IMR-90 (cell line): ENCODE measurements around the gene LIN52. TPM values are rescaled to one million over a fixed set of nuclear protein-coding genes. Genes with fewer than 3 reads are reported as not detected.

ENCODE experiments used
- ATAC-seq: fragments of 200-7000 bp; cut with Tn5 transposase; 2 replicates; pipeline ENCODE4 v1.9.1; 2020; ENCODE audit warnings: low read depth, mild to moderate bottlenecking, moderate library complexity
- BruUV-seq: library from RNA; stranded (reverse); fragments of 400-500 nt; replicated peaks from 2 replicates; lab custom pipeline; 2021; lab: Mats Ljungman, UMichigan
- CTCF ChIA-PET: fragments of 300-600 bp; formaldehyde crosslinking; extraction: SDS; loops from one replicate; lab custom pipeline; 2021; ENCODE audit warnings: antibody characterized with exemption; lab: Yijun Ruan, JAX
- POLR2A ChIA-PET: fragments of 300-600 bp; sonication (Branson Sonifier 250); formaldehyde crosslinking; loops from one replicate; lab custom pipeline; 2022; ENCODE audit warnings: antibody characterized with exemption; ENCODE audit not compliant: unreplicated experiment; lab: Charles Lee
- DNase-seq: peaks from one replicate; pipeline ENCODE4 v3.0.0; 2013
- H2AFZ ChIP-seq: replicated peaks from 2 replicates; pipeline ENCODE3; 2013; ENCODE audit warnings: low read length, mild to moderate bottlenecking; ENCODE audit not compliant: poor library complexity
- H2AK5ac ChIP-seq: 2 replicates; pipeline ENCODE4 v1.6.1; 2013; ENCODE audit warnings: low read depth, low read length, inconsistent platforms
- H2AK9ac ChIP-seq: replicated peaks from 2 replicates; pipeline ENCODE3; 2013; ENCODE audit warnings: mild to moderate bottlenecking, low read depth, low read length, moderate library complexity; ENCODE audit not compliant: poor library complexity
- H2BK120ac ChIP-seq: 2 replicates; pipeline ENCODE4 v1.6.1; 2013; ENCODE audit warnings: low read depth, low read length, inconsistent platforms
- H2BK15ac ChIP-seq: 3 replicates; pipeline ENCODE4 v1.6.1; 2013; ENCODE audit warnings: low read depth, low read length, inconsistent platforms
- H2BK20ac ChIP-seq: 2 replicates; pipeline ENCODE4 v1.6.1; 2013; ENCODE audit warnings: low read depth, mild to moderate bottlenecking, inconsistent platforms, low read length, moderate library complexity
- H2BK5ac ChIP-seq: 2 replicates; pipeline ENCODE4 v1.6.1; 2013; ENCODE audit warnings: mild to moderate bottlenecking, low read depth, low read length, inconsistent platforms; ENCODE audit not compliant: poor library complexity, severe bottlenecking
- H3K14ac ChIP-seq: replicated peaks from 2 replicates; pipeline ENCODE4 v1.6.1; 2013; ENCODE audit warnings: low read depth, low read length, inconsistent platforms
- H3K18ac ChIP-seq: 2 replicates; pipeline ENCODE4 v1.6.1; 2013; ENCODE audit warnings: low read depth, low read length, control low read depth
- H3K23ac ChIP-seq: 2 replicates; pipeline ENCODE4 v1.6.1; 2013; ENCODE audit warnings: low read depth, low read length, inconsistent platforms
- H3K27ac ChIP-seq: 2 replicates; pipeline ENCODE4 v1.5.1; 2013; ENCODE audit warnings: mild to moderate bottlenecking, control low read depth, low read length; ENCODE audit not compliant: insufficient read depth
- H3K27me3 ChIP-seq: 2 replicates; pipeline ENCODE4 v1.6.1; 2013; ENCODE audit warnings: low read length; ENCODE audit not compliant: control insufficient read depth, insufficient read depth
- H3K36me3 ChIP-seq: 2 replicates; pipeline ENCODE4 v1.6.1; 2013; ENCODE audit warnings: low read length, mixed read lengths; ENCODE audit not compliant: control insufficient read depth, insufficient read depth
- H3K4ac ChIP-seq: 2 replicates; pipeline ENCODE4 v1.6.1; 2013; ENCODE audit warnings: low read depth, low read length, inconsistent platforms
- H3K4me1 ChIP-seq: 2 replicates; pipeline ENCODE4 v1.6.1; 2013; ENCODE audit warnings: low read length, mixed read lengths; ENCODE audit not compliant: control insufficient read depth, insufficient read depth
- H3K4me2 ChIP-seq: 2 replicates; pipeline ENCODE4 v1.6.1; 2013; ENCODE audit warnings: low read depth, mild to moderate bottlenecking, control low read depth, low read length, moderate library complexity
- H3K4me3 ChIP-seq: 2 replicates; pipeline ENCODE4 v1.5.1; 2013; ENCODE audit warnings: low read depth, mild to moderate bottlenecking, control low read depth, low read length, moderate library complexity; ENCODE audit not compliant: insufficient read depth
- H3K56ac ChIP-seq: 2 replicates; pipeline ENCODE4 v1.6.1; 2013; ENCODE audit warnings: low read length, inconsistent platforms; ENCODE audit not compliant: insufficient read depth; ENCODE audit errors: extremely low read depth
- H3K79me1 ChIP-seq, 2 experiments: 2 replicates each; pipeline ENCODE4 v1.6.1; 2013; ENCODE audit warnings: low read length in 2 of 2, inconsistent platforms in 1 of 2, low read depth in 1 of 2
- H3K9ac ChIP-seq: 2 replicates; pipeline ENCODE4 v1.6.1; 2013; ENCODE audit warnings: low read depth, low read length, control low read depth
- H3K9me1 ChIP-seq: 2 replicates; pipeline ENCODE4 v1.6.1; 2013; ENCODE audit warnings: low read length, inconsistent platforms; ENCODE audit not compliant: insufficient read depth
- H3K9me3 ChIP-seq: 2 replicates; pipeline ENCODE4 v1.6.1; 2013; ENCODE audit warnings: low read length; ENCODE audit not compliant: control insufficient read depth, insufficient read depth
- H4K20me1 ChIP-seq: 2 replicates; pipeline ENCODE4 v1.6.1; 2013; ENCODE audit warnings: low read length, inconsistent platforms; ENCODE audit not compliant: insufficient read depth
- H4K5ac ChIP-seq: 2 replicates; pipeline ENCODE4 v1.6.1; 2013; ENCODE audit warnings: mild to moderate bottlenecking, low read depth, low read length, control low read depth
- H4K8ac ChIP-seq, 2 experiments: 2 replicates each; pipeline ENCODE4 v1.6.1; 2013; ENCODE audit warnings: low read depth in 2 of 2, low read length in 2 of 2, control low read depth in 1 of 2, inconsistent platforms in 1 of 2
- H4K91ac ChIP-seq: 2 replicates; pipeline ENCODE4 v1.6.1; 2013; ENCODE audit warnings: low read depth, low read length, inconsistent platforms; ENCODE audit not compliant: insufficient read depth
- BHLHE40 ChIP-seq: fragments of 150-350 bp; IDR thresholded peaks from 2 replicates; pipeline ENCODE4 v1.6.1; 2016; ENCODE audit warnings: mild to moderate bottlenecking, low read depth, low read length
- CEBPB ChIP-seq: IDR thresholded peaks from 2 replicates; pipeline ENCODE4 v1.6.1; 2012; ENCODE audit warnings: low read depth, low read length, improper control_type of control experiment
- CHD1 ChIP-seq: IDR thresholded peaks from 2 replicates; pipeline ENCODE4 v1.6.1; 2012; ENCODE audit warnings: low read depth, low read length, improper control_type of control experiment
- FOS ChIP-seq: fragments of 150-350 bp; IDR thresholded peaks from 2 replicates; pipeline ENCODE4 v1.6.1; 2016; ENCODE audit warnings: low read depth, low read length
- MAFK ChIP-seq: IDR thresholded peaks from 2 replicates; pipeline ENCODE4 v1.6.1; 2012; ENCODE audit warnings: low read depth, low read length, improper control_type of control experiment
- MAZ ChIP-seq: IDR thresholded peaks from 2 replicates; pipeline ENCODE4 v1.6.1; 2012; ENCODE audit warnings: low read depth, mild to moderate bottlenecking, low read length, improper control_type of control experiment, moderate library complexity, borderline replicate concordance
- MXI1 ChIP-seq: IDR thresholded peaks from 2 replicates; pipeline ENCODE4 v1.6.1; 2012; ENCODE audit warnings: low read depth, mild to moderate bottlenecking, low read length, moderate library complexity, borderline replicate concordance
- NFE2L2 ChIP-seq: fragments of 150-350 bp; IDR thresholded peaks from 2 replicates; pipeline ENCODE4 v1.6.1; 2016; ENCODE audit warnings: low read depth, mild to moderate bottlenecking, low read length
- POLR2A ChIP-seq: IDR thresholded peaks from 2 replicates; pipeline ENCODE4 v1.6.1; 2012; ENCODE audit warnings: mild to moderate bottlenecking, low read depth, low read length
- RAD21 ChIP-seq: IDR thresholded peaks from 2 replicates; pipeline ENCODE4 v1.6.1; 2012; ENCODE audit warnings: low read length, improper control_type of control experiment
- RCOR1 ChIP-seq: IDR thresholded peaks from 2 replicates; pipeline ENCODE4 v1.6.1; 2012; ENCODE audit warnings: mild to moderate bottlenecking, low read length, improper control_type of control experiment; ENCODE audit not compliant: insufficient replicate concordance
- RFX5 ChIP-seq: IDR thresholded peaks from 2 replicates; pipeline ENCODE4 v1.8.0; 2012; ENCODE audit warnings: low read depth, mild to moderate bottlenecking, low read length, moderate library complexity
- SMC3 ChIP-seq: fragments of 150-350 bp; IDR thresholded peaks from 2 replicates; pipeline ENCODE4 v1.6.1; 2016; ENCODE audit warnings: low read depth, mild to moderate bottlenecking, antibody characterized with exemption, low read length, moderate library complexity
- WGBS, 2 experiments: methylation state at CpG; one replicate each; pipeline versions ENCODE4 v1.1.5 to v1.1.7; 2013; ENCODE audit warnings: missing lambda C conversion rate in 2 of 2; ENCODE audit not compliant: insufficient read length in 1 of 2; ENCODE audit errors: extremely low coverage in 2 of 2; 5-methylcytosine and 5-hydroxymethylcytosine counted together
- dilution Hi-C: fragments of 300-500 bp; cut with HindIII; formaldehyde crosslinking; loops from one replicate; pipeline ENCODE4 v1.14.3; 2018; ENCODE audit warnings: low sequenced_read_pairs; ENCODE audit not compliant: unreplicated experiment
- in situ Hi-C: fragments of 300-500 bp; cut with MboI; formaldehyde crosslinking; loops from 3 replicates; pipeline ENCODE4 v1.14.3; 2019; ENCODE audit warnings: low sequenced_read_pairs, inconsistent platforms, mixed read lengths
- intact Hi-C: fragments of 100-400 bp; cut with micrococcal nuclease; formaldehyde crosslinking; loops from 2 replicates; pipeline ENCODE4 v1.10.0; 2022
- polyA plus RNA-seq, 3 experiments: library from polyadenylated mRNA; depleted of rRNA; stranded (reverse); fragments of >200 nt; gene quantifications; 2 replicates each; pipeline ENCODE4 v1.2.3, GENCODE V29; 2012; ENCODE audit warnings: low replicate concordance in 1 of 3
- total RNA-seq: library from RNA; depleted of rRNA; stranded (reverse); fragments of >200 nt; gene quantifications from 2 replicates; pipeline ENCODE4 v1.2.3, GENCODE V29; 2012
- TF ChIP-seq, protein P1 (sequence below): fragments of 150-350 bp; IDR thresholded peaks from 2 replicates; pipeline ENCODE4 v1.6.1; 2016; ENCODE audit warnings: low read depth, mild to moderate bottlenecking, low read length, moderate library complexity, borderline replicate concordance
- TF ChIP-seq, protein P2 (sequence below): fragments of 150-350 bp; IDR thresholded peaks from 2 replicates; pipeline ENCODE4 v1.6.1; 2017; ENCODE audit warnings: mild to moderate bottlenecking, antibody characterized with exemption, low read length, low read depth
- TF ChIP-seq, protein P3 (sequence below): conservative IDR thresholded peaks from 2 replicates; pipeline ENCODE4 v1.5.1; 2012; ENCODE audit warnings: mild to moderate bottlenecking, low read depth, low read length, improper control_type of control experiment

The LIN52 gene
- total and polyA plus RNA-seq, 2 of the 4 experiments (the other 2 are of a cell fraction), result 6.1 to 11.5 TPM

DNA sequence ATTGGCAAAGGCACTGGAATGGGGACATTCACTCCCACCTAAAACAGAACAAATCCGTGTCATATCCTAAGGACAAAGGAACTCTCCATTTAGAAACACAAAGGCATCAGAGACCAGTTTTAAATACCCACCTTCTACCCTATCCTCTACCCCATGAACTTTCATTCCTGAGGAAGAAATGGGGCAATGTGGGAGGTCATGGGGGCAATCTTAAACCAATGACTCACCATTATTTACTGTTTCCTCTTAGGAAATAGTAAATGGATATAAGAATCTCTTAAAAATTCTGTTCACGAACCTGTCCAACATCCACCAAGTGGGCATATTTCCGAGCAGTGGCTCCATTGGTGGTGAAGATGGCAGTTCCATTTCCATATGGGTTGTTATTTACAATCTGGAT, 19.9 kb upstream of the LIN52 start:
- Histone ChIP-seq H3K14ac (0 out of 2 replicates have a peak overlapping the region, but pooled peaks have one; percentile 11), H3K4ac (no peak overlapping the region), H3K27me3 (no peaks in the 10 kb centered on the region), H3K23ac (no peak overlapping the region), H4K5ac (peak overlapping the region; percentile 50; the same call in 1 of the 2 replicates), H3K9me1 (no peaks in the 10 kb centered on the region), H3K56ac (no peak overlapping the region), H2AFZ (no peak overlapping the region), H3K79me1 (no peaks in the 10 kb centered on the region), H3K18ac (peak overlapping the region; percentile 80), H4K8ac (no peak overlapping the region), H2BK20ac (no peak overlapping the region), H3K4me3 (no peak overlapping the region), H3K9me3 (no peaks in the 10 kb centered on the region), H4K20me1 (0 out of 2 replicates have a peak, but pooled peaks cover 4% of the 10 kb centered on the region), H3K4me2 (peak overlapping the region; percentile 80; the same call in 1 of the 2 replicates), H3K4me1 (peaks cover 19% of the 10 kb centered on the region), H2BK5ac (no peak overlapping the region), H2BK120ac (peak overlapping the region; percentile 35; the same call in 1 of the 2 replicates), H4K91ac (no peak overlapping the region), H3K36me3 (peaks cover 3% of the 10 kb centered on the region; the same call in 1 of the 2 replicates), H2AK5ac (no peak overlapping the region; the same call in 1 of the 2 replicates), H2AK9ac (no peak overlapping the region), H3K27ac (no peak overlapping the region), H2BK15ac (no peak overlapping the region; the same call in 2 of the 3 replicates), H3K9ac (no peak overlapping the region)
- BruUV-seq, result no TSS peak
- ChIA-PET CTCF (no interaction called here), POLR2A (no interaction called here)
- no peak for ATAC-seq
- intact Hi-C loops (no loop called here), dilution Hi-C loops (no loop called here), in situ Hi-C loops (no loop called here)
- DNase-seq, result peak; percentile 11
- WGBS, 2 experiments, result no CpG with 5 or more reads among the region's 3 CpGs
- no peak for TF ChIP-seq RFX5
- TF ChIP-seq, protein P1, sequence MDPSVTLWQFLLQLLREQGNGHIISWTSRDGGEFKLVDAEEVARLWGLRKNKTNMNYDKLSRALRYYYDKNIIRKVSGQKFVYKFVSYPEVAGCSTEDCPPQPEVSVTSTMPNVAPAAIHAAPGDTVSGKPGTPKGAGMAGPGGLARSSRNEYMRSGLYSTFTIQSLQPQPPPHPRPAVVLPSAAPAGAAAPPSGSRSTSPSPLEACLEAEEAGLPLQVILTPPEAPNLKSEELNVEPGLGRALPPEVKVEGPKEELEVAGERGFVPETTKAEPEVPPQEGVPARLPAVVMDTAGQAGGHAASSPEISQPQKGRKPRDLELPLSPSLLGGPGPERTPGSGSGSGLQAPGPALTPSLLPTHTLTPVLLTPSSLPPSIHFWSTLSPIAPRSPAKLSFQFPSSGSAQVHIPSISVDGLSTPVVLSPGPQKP, result no peak
- TF ChIP-seq MXI1, result no peak
- TF ChIP-seq NFE2L2, result no peak
- no peak for TF ChIP-seq MAFK
- TF ChIP-seq SMC3, result no peak
- no peak for TF ChIP-seq POLR2A
- no peak for TF ChIP-seq CHD1
- TF ChIP-seq, protein P2, sequence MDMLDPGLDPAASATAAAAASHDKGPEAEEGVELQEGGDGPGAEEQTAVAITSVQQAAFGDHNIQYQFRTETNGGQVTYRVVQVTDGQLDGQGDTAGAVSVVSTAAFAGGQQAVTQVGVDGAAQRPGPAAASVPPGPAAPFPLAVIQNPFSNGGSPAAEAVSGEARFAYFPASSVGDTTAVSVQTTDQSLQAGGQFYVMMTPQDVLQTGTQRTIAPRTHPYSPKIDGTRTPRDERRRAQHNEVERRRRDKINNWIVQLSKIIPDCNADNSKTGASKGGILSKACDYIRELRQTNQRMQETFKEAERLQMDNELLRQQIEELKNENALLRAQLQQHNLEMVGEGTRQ, result no peak
- TF ChIP-seq BHLHE40, result no peak
- no peak for TF ChIP-seq MAZ
- no peak for TF ChIP-seq CEBPB
- no peak for TF ChIP-seq RAD21
- TF ChIP-seq FOS, result no peak
- TF ChIP-seq, protein P3, sequence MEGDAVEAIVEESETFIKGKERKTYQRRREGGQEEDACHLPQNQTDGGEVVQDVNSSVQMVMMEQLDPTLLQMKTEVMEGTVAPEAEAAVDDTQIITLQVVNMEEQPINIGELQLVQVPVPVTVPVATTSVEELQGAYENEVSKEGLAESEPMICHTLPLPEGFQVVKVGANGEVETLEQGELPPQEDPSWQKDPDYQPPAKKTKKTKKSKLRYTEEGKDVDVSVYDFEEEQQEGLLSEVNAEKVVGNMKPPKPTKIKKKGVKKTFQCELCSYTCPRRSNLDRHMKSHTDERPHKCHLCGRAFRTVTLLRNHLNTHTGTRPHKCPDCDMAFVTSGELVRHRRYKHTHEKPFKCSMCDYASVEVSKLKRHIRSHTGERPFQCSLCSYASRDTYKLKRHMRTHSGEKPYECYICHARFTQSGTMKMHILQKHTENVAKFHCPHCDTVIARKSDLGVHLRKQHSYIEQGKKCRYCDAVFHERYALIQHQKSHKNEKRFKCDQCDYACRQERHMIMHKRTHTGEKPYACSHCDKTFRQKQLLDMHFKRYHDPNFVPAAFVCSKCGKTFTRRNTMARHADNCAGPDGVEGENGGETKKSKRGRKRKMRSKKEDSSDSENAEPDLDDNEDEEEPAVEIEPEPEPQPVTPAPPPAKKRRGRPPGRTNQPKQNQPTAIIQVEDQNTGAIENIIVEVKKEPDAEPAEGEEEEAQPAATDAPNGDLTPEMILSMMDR, result no peak
- no peak for TF ChIP-seq RCOR1
